Measurements from ENCODE around the gene PRSS12.
"Not testable (repeated sequence)": the region's sequence is repeated elsewhere in the genome, so short reads cannot be mapped to it uniquely, and the experiment has no call there.

PRSS12 gene

GRCh38 chr4:118352843-118353533 is at the start of gene PRSS12:
TSS of gene PRSS12 (minus strand) at chr4:118353003. CDS start at chr4:118352720, 283 bp downstream.
- peak; percentile 31 for DNase-seq (ENCODE audit: low spot score)

- no peak for DNase-seq (ENCODE audit: low spot score)
These were observed 47.6 kb upstream of the PRSS12 start for GRCh38 chr4:118400356-118400755.

GRCh38 chr4:118399883-118400282 is 47.1 kb upstream of the PRSS12 start:
- not testable (repeated sequence) for DNase-seq (ENCODE audit: low spot score)

GRCh38 chr4:118398226-118399090 is 45.7 kb upstream of the PRSS12 start:
- DNase-seq (ENCODE audit: low spot score), result no peak

- DNase-seq (ENCODE audit: low spot score), result no peak
These were observed 44.8 kb upstream of the PRSS12 start for GRCh38 chr4:118397623-118397979.

GRCh38 chr4:118396881-118397622 is 44.2 kb upstream of the PRSS12 start:
- no peak for DNase-seq (ENCODE audit: low spot score)

- DNase-seq (ENCODE audit: low spot score), result no peak
These were observed 42.3 kb upstream of the PRSS12 start for GRCh38 chr4:118395057-118395644.

- not testable (repeated sequence) for DNase-seq (ENCODE audit: low spot score)
These were observed 39.7 kb upstream of the PRSS12 start for GRCh38 chr4:118392509-118392908.

- DNase-seq (ENCODE audit: low spot score), result no peak
These were observed 37.3 kb upstream of the PRSS12 start for GRCh38 chr4:118390121-118390520.

- DNase-seq (ENCODE audit: low spot score), result no peak
These were observed 36.9 kb upstream of the PRSS12 start for GRCh38 chr4:118389721-118390120.

GRCh38 chr4:118388606-118389005 is 35.8 kb upstream of the PRSS12 start:
- no peak for DNase-seq (ENCODE audit: low spot score)

- no peak for DNase-seq (ENCODE audit: low spot score)
These were observed 29.1 kb upstream of the PRSS12 start for GRCh38 chr4:118381902-118382301.

- DNase-seq (ENCODE audit: low spot score), result no peak
These were observed 20.9 kb upstream of the PRSS12 start for GRCh38 chr4:118373614-118374255.

- DNase-seq (ENCODE audit: low spot score), result no peak
These were observed 19.4 kb upstream of the PRSS12 start for GRCh38 chr4:118372251-118372650.

GRCh38 chr4:118369231-118369630 is 16.4 kb upstream of the PRSS12 start:
- DNase-seq (ENCODE audit: low spot score), result no peak

- DNase-seq (ENCODE audit: low spot score), result no peak
These were observed 15.1 kb upstream of the PRSS12 start for GRCh38 chr4:118367872-118368271.

- DNase-seq (ENCODE audit: low spot score), result no peak
These were observed 14.6 kb upstream of the PRSS12 start for GRCh38 chr4:118367361-118367760.

- DNase-seq (ENCODE audit: low spot score), result no peak
These were observed 10.4 kb upstream of the PRSS12 start for GRCh38 chr4:118363166-118363565.

- DNase-seq (ENCODE audit: low spot score), result no peak
These were observed 8.4 kb upstream of the PRSS12 start for GRCh38 chr4:118361192-118361591.

GRCh38 chr4:118360106-118360505 is 7.3 kb upstream of the PRSS12 start:
- no peak for DNase-seq (ENCODE audit: low spot score)

GRCh38 chr4:118357601-118358000 is 4.8 kb upstream of the PRSS12 start:
- no peak for DNase-seq (ENCODE audit: low spot score)

- DNase-seq (ENCODE audit: low spot score), result no peak
These were observed 3.9 kb upstream of the PRSS12 start for GRCh38 chr4:118356731-118357130.
